SIG-M5 treated with dmso at 0.1 percent for 504 hours (cell line): Measurements from ENCODE around the gene AMMECR1L.
"Not testable (repeated sequence)": the region's sequence is repeated elsewhere in the genome, so short reads cannot be mapped to it uniquely, and the experiment has no call there.

Experiments
- DNase-seq: peaks from one replicate; lab custom pipeline; 2025; ENCODE audit not compliant: unreplicated experiment; lab: John Stamatoyannopoulos, UW

Gene AMMECR1L

GRCh38 chr2:127887082-127887775, 1.5 kb upstream of the AMMECR1L start:
- DNase-seq: no peak

GRCh38 chr2:127886593-127886935, 808 bp upstream of the AMMECR1L start:
- not testable (repeated sequence) for DNase-seq

GRCh38 chr2:127884861-127885740, 655 bp downstream of the AMMECR1L start:
- DNase-seq: not testable (repeated sequence)

DNA sequence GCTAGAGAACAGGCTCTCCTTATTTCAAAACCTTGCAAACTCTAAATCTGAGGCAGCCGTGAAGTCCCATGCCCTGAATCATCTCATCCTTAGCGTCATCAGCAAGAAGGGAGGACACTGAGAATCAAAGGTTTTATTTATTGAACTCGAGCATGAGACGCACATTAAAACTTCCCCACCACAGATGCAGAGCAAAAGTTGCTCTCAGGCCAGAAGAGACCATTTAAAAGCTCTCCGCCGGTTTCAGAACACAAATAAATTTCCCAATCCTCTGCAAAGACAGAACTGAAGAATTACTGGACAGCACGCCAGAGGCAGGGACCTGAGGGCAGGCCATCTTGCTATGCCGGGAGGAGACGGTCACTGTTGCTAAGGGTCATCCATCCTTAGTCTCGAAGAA, 1.3 kb downstream of the AMMECR1L start:
- DNase-seq: no peak

DNA sequence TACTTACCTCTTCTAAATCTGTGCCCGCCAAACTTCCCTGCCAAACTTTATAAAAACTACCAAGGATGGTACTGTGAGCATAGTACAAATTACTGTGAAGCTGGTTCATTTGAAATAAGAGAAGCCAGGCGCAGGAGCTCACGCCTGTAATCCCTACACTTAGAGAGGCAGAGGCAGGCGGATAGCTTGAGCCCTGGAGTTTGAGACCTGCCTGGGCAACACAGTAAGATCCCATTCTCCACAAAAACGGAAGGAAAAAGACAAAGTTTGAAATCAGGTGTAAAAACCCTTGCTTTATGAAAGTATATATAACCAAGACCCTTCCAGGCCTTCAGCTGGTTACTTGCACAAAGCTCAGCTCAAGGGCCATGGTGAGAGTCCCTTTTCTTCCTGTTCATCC, 5.9 kb downstream of the AMMECR1L start:
- no peak for DNase-seq

DNA sequence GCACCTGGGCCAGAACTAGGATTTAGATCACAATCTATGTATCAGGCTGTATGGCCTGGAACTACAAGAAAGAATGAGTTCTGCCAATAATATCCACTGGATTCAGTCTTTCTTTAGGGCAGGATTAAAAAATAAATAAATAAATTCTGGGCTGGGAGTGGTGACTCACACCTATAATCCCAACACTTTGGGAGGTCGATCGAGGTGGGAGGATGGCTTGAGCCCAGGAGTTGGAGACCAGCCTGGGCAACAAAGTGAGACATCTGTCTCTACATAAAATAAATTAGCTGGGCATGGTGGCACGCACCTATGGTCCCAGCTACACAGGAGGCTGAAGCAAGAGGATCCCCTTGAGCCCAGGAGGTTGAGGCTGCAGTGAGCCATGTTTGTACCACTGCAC, 8.1 kb downstream of the AMMECR1L start:
- DNase-seq: no peak

GRCh38 chr2:127877136-127877535, 8.6 kb downstream of the AMMECR1L start:
- DNase-seq: no peak

GRCh38 chr2:127874378-127875269, 11.1 kb downstream of the AMMECR1L start:
- DNase-seq: no peak

- DNase-seq: no peak
Observed at GRCh38 chr2:127873707-127874303, 12.0 kb downstream of the AMMECR1L start.

DNA sequence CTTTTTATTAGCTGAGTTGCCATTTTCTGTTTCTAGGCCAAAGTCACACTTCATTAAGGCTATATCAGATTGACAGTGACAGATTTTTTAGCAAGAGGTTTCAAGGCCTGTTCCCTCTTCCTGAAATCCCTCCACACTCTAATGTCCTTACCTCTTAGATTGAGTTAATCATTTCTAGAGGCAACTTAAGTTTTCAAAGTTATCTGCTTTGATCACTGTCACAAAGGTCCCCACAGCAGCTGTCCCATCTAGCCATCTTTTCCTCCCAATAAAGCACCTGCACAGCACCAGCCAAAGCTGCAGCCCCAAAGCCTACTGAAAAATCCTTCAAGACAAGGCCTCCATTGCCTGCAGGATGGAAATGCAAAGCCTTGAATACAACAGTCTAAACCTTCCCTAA, 13.4 kb downstream of the AMMECR1L start:
- DNase-seq: no peak

DNA sequence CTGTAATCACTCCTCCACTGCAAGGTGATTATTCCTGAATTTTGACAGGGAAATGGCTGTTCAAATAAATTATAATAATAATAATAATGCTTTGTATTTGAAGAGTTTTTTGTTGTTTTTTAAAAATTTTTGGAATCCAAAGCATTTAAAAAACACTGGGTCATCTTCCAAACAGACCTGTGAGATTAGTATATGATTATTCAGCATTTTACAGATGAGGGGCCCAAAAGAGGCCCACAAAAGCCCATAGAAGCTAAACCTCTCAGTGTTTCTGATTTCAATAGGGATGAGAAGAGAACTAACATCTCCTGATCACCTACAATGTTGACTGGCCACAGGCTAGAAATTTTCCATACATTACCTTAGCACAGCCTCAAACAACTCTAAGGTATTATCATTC, 19.8 kb downstream of the AMMECR1L start:
- no peak for DNase-seq

GRCh38 chr2:127864877-127865276, 20.9 kb downstream of the AMMECR1L start:
- DNase-seq: no peak

DNA sequence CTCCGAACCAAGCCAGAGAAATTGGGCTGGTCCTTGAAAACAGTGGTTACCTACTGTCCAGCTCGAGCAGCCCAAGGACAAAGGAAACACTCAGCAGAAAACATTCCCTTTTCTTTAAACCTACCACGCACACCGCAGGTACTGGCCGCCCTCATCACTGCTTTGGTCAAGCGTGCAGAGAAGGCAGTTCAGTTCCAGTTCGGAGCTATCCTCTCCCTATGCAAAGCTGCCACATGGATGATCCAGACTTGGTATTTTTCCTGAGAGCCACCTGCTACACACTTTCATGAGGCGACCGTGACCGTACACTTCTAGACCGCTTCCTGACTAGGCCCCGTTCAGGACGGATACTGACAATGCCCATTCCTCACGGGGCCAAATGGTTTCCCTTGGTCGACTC, 23.5 kb downstream of the AMMECR1L start:
- no peak for DNase-seq

DNA sequence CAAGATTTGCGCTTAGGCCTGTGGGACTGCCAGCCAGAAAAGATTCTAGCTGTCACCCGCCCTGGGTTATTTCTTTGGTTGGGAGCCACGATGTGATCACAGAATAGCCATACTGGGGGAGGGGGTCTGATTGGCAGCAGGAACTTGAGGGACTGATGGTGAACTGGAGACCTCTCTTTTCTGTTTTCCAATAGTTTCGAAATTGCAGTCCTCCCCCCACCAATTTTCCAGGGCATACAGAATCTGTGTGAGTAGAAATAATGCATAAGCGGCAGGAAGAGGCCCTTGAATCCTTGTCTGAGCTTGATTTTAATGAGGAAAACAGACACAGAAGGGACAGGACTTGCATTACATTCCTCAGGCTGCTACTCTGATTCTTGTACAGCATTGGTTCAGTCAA, 25.6 kb downstream of the AMMECR1L start:
- no peak for DNase-seq

DNA sequence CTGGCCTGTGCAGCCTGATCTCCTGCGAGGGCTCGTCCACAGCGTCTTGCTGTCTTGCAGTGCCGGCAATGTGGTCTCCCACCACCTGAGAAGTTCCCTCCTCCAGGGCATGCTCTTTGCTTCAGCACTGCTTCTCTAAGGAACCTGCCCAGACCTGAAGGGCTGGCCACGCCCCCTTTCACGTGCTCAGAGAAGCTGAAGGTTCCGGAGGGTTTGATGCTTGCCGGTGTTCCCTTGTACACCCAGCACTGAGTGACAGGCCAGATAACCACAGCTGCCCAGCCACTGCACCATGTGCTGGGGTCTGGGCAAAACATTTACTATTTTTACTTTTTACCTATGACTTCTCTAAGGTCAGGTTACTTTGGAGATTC, 26.1 kb downstream of the AMMECR1L start:
- peak; percentile 45 for DNase-seq

DNA sequence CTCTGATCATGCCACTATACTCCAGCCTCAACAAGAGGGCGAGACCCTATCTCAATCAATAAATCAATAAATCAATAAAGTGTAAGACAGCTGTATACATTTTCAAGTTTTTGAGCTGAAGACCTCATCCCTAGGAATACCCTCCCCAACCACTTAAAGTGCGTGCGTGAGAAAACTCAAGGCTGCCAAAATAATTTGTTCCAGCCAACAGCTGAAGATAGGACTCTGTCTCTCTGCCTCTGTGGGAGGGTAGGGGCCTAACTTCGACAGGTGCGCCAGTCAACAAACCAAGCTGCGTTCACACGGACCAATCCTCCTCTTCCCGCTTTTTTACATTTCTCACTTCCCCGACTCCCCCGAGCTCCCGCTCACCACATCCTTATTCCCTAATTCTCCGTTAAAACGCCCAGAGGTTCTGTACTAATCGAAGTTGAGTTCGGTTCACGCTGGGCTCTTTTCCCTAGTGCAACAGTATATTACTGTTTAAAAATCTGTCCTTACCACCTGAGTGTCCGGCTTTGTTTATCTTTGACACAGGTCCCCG, 28.4 kb downstream of the AMMECR1L start:
- peak; percentile 30 for DNase-seq

DNA sequence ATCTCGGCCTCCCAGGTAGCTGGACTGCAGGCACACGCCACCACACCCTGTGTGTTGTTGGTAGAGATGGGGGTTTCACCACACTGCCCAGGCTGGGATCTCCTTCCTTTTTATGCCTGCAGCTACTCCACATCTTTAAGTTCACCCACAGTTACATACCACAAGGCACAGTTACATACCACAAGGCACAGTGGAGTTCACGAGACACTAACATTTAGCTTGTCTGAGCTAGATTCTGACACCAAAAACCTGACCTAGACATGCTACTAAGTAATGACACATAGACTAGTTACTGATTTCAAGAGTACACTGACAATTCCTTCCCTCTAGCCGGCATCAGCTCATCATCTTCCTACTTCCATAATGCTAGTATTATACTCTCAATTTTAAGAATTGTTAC, 32.1 kb downstream of the AMMECR1L start:
- DNase-seq: no peak

GRCh38 chr2:127852388-127852787, 33.4 kb downstream of the AMMECR1L start:
- no peak for DNase-seq

DNA sequence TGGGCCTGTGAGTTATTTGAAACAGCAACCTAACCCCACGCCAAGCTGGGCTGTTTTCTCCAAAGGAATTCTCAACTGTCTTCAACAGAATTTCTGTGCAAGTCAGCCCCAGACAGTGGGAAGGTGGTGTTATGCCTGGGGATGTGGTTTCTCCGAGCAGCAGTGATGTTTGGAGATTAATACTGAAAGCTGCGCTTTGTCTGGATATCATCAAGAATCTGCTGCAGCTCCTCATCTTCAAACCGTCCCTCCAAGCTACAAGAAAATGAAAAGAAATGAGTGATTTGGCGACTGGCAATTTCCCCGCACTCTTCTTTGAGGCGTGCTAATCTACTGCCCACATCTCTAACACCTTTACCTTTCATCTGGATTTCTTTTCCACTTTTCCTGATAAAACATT, 37.8 kb downstream of the AMMECR1L start:
- no peak for DNase-seq

GRCh38 chr2:127844973-127845372, 40.8 kb downstream of the AMMECR1L start:
- DNase-seq: no peak

DNA sequence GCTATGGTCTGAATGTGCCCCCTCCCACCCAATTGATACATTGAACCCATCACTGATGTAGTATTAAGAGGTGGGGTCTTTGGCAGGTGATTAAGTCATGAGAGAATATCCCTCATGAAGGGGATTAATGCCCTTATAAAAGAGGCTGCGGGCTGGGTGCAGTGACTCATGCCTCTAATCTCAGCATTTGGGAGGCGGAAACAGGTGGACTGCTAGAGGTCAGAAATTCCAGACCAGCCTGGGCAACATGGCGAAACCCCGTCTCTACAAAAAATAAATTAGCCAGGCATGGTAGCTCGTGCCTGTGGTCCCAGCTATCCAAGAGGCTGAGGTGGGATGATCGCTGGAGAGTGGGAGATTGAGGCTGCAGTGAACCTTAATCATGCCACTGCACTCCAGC, 42.1 kb downstream of the AMMECR1L start:
- no peak for DNase-seq
